Effector memory CD4-positive, alpha-beta T cell (primary cell): ENCODE measurements around the gene CIZ1.

Source experiments
- DNase-seq, 3 donors: peaks; one replicate each; pipeline ENCODE4 v3.0.0-alpha.2; 2020
- H3K27ac ChIP-seq: 2 replicates; pipeline ENCODE4 v1.7.0; 2013; ENCODE audit warnings: mild to moderate bottlenecking, low read length, moderate library complexity; ENCODE audit not compliant: insufficient read depth, poor library complexity, severe bottlenecking
- H3K27me3 ChIP-seq: replicated peaks from 2 replicates; pipeline ENCODE4 v1.7.0; 2013; ENCODE audit warnings: mild to moderate bottlenecking, low read length; ENCODE audit not compliant: insufficient read depth, control insufficient read depth, poor library complexity, severe bottlenecking
- H3K36me3 ChIP-seq: 2 replicates; pipeline ENCODE4 v1.7.0; 2013; ENCODE audit warnings: mild to moderate bottlenecking, low read length, moderate library complexity; ENCODE audit not compliant: control insufficient read depth, insufficient read depth
- H3K4me1 ChIP-seq: 2 replicates; pipeline ENCODE4 v1.7.0; 2013; ENCODE audit warnings: low read length, mild to moderate bottlenecking; ENCODE audit not compliant: control insufficient read depth, insufficient read depth, poor library complexity, severe bottlenecking
- H3K4me3 ChIP-seq: 2 replicates; pipeline ENCODE4 v1.7.0; 2013; ENCODE audit warnings: low read length, low read depth, mild to moderate bottlenecking; ENCODE audit not compliant: insufficient read depth, poor library complexity, severe bottlenecking
- H3K9me3 ChIP-seq: 2 replicates; pipeline ENCODE4 v1.7.0; 2013; ENCODE audit warnings: mild to moderate bottlenecking, low read length, moderate library complexity; ENCODE audit not compliant: control insufficient read depth

The CIZ1 gene

DNA sequence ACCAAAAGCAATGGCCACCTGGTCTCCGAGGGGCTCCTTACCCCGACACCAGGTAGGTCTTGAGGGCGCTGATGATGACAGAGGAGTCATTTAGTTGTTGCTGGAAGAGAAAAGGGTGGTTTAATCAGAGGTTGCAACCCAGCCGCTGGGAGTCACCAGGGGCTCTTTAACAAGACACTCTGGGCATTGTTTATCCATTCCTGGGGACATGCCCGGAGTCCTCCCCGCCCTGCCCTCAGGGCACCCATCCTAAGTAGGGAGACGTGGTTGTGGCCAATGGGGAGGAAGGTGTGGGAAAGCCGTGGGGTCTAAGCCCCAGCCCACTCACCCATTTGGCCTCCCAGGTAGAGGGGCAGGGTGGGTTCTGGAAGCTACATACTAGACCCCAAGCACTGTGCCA is 66.9 kb downstream of the CIZ1 start:
- Histone ChIP-seq H3K36me3 (peaks cover 29% of the 10 kb centered on the region), H3K27me3 (no peaks in the 10 kb centered on the region), H3K4me1 (peaks cover 30% of the 10 kb centered on the region), H3K27ac (no peak overlapping the region), H3K4me3 (no peak overlapping the region), H3K9me3 (no peaks in the 10 kb centered on the region)
- DNase-seq = no peak

DNA sequence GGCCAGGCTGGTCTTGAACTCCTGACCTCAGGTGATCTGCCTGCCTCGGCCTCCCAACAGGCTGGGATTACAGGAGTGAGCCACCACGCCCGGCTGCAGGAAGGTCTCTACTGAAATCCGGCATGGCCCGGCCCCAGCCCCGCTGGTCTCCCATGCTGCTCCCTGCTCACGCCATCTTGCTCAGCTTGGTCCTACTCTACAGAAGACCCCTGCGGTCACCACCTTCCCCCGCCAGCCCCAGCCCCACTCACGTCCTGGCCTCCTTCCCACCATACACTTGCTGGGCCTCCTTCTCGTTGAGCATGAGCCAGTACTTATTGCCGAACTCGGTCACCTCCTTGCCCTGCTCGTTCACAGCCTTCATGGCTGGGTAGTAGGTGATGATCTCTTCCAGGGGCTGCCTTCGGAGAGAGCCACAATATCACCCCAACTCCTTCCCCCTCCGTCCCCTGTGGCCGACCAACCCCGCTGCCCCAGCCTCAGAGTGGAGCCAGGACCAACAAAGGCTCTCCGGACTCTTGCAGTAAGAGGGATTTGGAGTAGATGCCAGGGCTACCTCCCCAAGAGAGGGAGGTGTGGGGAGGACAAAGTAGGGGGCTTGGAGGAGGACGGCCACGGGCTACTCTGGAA is 67.8 kb downstream of the CIZ1 start:
- Histone ChIP-seq H3K4me3 (no peak overlapping the region), H3K27me3 (no peaks in the 10 kb centered on the region), H3K9me3 (no peaks in the 10 kb centered on the region), H3K36me3 (peaks cover 29% of the 10 kb centered on the region), H3K27ac (no peak overlapping the region), H3K4me1 (peaks cover 22% of the 10 kb centered on the region)
- no peak for DNase-seq

DNA sequence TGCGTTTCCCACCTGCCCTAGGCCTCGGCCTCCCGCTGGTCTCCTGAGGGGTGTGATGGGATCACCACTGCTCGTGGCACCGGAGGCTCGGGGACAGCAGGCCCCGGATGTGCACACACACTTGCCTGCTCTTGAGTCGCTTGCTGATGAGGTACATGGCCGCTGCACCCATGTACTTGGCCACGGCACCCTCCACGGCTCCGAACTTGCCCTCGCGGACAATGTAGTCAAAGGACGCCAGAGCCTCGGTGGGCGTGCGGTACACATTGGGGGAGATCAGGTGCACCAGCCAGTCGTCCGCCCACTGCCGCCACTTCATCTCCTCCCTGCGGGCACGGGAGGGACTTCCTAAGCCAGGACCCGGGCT is 68.6 kb downstream of the CIZ1 start:
- Histone ChIP-seq H3K4me3 (no peak overlapping the region), H3K27me3 (no peaks in the 10 kb centered on the region), H3K4me1 (peaks cover 22% of the 10 kb centered on the region), H3K9me3 (no peaks in the 10 kb centered on the region), H3K36me3 (peaks cover 29% of the 10 kb centered on the region), H3K27ac (no peak overlapping the region)
- no peak for DNase-seq

DNA sequence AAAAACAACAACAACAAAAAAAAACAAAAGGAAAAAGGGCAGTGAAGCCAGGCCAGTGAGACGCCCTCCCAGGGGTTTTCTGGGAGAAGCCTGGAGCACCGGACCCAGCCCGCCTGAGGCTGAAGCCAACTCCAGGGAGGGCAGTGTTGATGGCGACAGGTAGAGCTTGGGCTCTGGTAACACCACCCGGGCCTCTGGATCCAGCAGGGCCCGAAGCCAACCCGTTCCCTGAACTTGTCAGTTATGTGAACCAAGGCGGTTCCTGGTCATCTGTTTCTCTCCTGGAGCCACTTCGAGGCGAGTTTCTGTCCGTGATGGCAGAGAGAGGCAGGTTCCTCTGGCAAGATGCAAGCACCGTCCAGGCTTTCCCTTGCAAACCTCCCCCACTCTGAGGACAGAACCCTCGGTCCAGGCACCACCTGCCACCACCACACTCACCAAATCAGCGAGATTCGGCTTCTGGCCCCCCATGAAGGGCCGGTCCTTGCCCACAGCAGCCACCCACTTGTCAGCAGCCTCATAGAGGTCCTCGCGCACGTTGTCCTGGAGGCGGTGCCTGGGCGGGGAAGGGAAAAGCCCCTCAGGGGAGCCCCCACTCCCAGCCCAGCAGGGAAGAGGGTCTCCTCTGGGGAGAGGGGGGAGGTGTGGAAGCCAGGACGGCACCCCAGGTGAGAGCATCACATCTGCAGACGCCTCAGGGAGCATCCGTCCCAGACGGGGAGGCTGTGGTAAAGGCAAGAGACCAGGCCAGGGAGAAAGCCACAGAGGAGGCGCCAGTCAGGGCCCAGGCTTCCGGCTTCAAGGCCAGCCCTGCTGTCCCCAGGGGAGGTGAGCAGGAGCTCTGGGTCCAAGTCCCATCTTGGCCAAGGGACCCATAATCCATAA is 69.2 kb downstream of the CIZ1 start:
- Histone ChIP-seq H3K4me3 (no peak overlapping the region), H3K4me1 (peaks cover 23% of the 10 kb centered on the region), H3K27me3 (no peaks in the 10 kb centered on the region), H3K9me3 (no peaks in the 10 kb centered on the region), H3K36me3 (peaks cover 29% of the 10 kb centered on the region), H3K27ac (no peak overlapping the region)
- DNase-seq = no peak

DNA sequence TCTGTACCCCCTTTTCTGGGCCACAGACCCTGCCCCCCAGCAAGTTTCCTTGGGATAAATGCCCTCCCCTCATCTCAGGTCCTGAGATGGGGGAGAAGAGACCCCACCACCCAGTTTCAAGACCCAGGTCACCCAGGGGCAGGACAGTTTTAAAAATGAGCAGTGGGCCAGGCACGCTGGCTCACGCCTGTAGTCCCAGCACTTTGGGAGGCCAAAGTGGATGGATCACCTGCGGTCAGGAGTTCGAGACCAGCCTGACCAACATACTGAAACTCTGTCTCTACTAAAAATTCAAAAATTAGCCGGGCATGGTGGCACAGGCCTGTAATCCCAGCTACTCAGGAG is 69.9 kb downstream of the CIZ1 start:
- Histone ChIP-seq H3K4me1 (peaks cover 17% of the 10 kb centered on the region), H3K9me3 (no peaks in the 10 kb centered on the region), H3K27ac (no peak overlapping the region), H3K36me3 (peaks cover 29% of the 10 kb centered on the region), H3K4me3 (no peak overlapping the region), H3K27me3 (no peaks in the 10 kb centered on the region)
- no peak for DNase-seq

DNA sequence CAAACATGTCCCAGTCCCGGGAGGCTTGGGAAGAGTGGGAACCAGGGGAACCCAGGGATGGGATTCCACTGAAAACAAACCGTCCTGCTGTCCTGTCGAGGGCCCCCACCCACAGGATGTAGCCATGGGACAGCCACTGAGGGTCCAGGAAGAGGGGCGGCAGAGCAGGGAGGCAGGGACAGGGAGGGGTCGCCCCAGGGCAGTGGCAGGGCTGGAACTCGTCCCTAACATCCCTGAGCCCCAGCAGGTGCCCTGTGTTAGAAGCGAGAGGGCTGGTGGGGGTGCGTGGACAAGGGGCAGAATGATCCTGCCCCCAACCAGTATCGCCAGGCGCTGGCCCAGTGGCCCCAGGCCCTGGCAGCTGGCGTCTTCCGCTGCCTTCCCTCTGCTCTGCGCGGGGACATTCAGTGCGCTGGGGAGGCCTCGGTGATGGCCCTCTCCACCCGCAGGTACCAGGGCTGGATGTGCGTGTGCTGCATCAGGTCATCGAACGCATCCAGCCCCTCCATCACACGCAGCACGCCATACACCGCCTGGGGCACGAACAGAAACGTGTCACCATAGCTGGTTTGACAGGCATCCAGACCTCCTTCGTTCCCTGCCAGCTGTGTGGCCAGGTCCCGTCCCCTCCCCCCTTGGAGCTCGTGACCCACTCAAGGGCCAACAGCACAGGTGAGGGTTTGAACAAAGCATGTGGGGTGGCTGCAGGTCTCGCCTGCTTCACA is 70.5 kb downstream of the CIZ1 start:
- peaks cover 29% of the 10 kb centered on the region for H3K36me3 ChIP-seq
- H3K27ac ChIP-seq = no peak overlapping the region
- no peaks in the 10 kb centered on the region for H3K9me3 ChIP-seq
- H3K27me3 ChIP-seq = no peaks in the 10 kb centered on the region
- H3K4me3 ChIP-seq = no peak overlapping the region
- peaks cover 11% of the 10 kb centered on the region for H3K4me1 ChIP-seq
- DNase-seq = no peak

DNA sequence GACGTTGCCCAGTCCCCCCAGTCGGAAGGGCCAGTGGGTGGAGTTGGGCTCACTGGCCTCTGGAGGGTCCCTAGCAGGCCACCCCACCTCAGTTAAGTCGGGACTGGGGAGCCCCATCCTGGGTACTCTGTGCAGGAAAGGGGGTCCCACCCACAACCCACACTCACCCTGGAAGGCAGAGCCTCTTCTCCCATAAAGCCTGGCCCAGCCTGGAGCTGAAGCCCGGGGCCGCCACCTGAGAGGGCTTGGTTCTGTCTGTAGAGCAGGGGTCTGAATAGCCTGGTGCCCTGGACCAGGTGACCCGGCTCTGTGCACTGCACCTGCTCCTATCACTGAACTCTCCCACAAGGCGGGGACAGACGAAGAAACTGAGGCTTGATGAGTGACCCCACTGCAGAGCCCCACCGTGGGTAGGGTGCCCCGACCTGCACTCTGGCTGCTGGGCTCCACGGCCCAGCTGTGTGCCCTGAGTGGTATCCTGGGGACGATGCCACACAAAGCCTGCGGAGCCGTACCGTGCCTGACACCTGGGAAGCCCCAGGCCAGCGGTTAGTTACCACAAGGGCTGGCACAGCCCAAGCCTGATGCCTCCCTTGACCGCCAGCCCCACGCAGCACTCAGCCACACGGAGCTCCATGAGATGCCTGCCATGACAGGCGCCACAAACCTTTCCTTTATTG is 71.2 kb downstream of the CIZ1 start:
- Histone ChIP-seq H3K4me3 (no peak overlapping the region), H3K27me3 (no peaks in the 10 kb centered on the region), H3K27ac (no peak overlapping the region), H3K36me3 (peaks cover 29% of the 10 kb centered on the region), H3K9me3 (no peaks in the 10 kb centered on the region), H3K4me1 (peaks cover 8% of the 10 kb centered on the region)
- no peak for DNase-seq

DNA sequence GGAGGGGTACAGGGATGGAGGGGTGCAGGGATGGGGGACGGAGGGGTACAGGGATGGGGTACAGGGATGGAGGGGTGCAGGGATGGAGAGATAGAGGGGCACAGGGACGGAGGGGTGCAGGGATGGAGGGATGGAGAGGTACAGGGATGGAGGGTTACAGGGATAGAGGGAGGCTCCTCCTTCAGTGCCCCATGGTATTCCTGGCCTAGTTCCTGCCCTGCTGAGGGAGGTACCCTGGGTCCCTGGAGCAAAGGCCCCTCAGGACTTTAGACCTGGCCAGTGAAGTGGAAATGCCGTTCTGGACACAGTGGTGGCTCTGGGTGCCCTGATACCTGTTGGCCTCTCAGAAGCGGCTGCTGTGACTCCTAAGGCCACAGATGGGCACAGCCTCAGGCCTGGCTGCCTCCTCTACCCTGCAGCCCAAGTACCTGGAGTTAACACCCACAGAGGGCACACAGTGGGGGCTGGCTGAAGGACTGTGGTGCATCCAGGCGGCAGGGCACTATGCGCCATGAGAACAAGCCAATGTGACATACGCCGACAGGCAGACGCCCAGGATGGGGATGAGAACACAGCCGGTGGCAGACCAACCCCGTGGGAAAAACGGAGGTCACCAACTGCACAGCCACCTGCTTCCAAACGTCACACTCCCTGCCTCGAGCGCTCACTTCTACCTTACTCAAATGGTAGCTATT is 72.3 kb downstream of the CIZ1 start:
- H3K27ac ChIP-seq = no peak overlapping the region
- H3K9me3 ChIP-seq = no peaks in the 10 kb centered on the region
- H3K27me3 ChIP-seq = no peaks in the 10 kb centered on the region
- no peak for DNase-seq
- H3K4me3 ChIP-seq = no peak overlapping the region
- H3K36me3 ChIP-seq = peaks cover 26% of the 10 kb centered on the region
- H3K4me1 ChIP-seq = peaks cover 5% of the 10 kb centered on the region

DNA sequence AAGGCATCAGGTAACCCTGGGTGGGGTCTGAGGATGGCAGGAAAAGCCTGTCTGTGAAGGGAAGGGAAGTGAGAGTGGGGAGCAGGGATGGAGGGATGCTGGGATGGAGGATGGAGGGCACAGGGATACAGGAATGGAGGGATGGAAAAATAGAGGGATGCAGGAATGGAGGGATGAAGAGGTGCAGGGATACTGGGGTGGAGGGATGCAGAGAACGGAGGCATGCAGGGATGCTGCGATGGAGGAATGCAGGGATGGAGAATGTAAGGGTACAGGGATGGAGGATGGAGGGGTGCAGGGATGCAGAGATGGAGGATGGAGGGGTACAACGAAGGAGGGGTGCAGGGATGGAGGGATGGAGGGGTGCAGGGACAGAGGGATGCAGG is 72.9 kb downstream of the CIZ1 start:
- no peak for DNase-seq
- peaks cover 5% of the 10 kb centered on the region for H3K4me1 ChIP-seq
- H3K27me3 ChIP-seq = no peaks in the 10 kb centered on the region
- peaks cover 33% of the 10 kb centered on the region for H3K36me3 ChIP-seq
- H3K9me3 ChIP-seq = no peaks in the 10 kb centered on the region
- H3K4me3 ChIP-seq = no peak overlapping the region
- no peak overlapping the region for H3K27ac ChIP-seq
